Central memory CD4-positive, alpha-beta T cell (primary cell): ENCODE results near the gene TRIM67.
A peak's percentile ranks its signal among the peaks of the same experiment; 100 is the strongest.

ENCODE experiments used
- DNase-seq: peaks from one replicate; pipeline ENCODE4 v3.0.0; 2022

TRIM67 gene

DNA sequence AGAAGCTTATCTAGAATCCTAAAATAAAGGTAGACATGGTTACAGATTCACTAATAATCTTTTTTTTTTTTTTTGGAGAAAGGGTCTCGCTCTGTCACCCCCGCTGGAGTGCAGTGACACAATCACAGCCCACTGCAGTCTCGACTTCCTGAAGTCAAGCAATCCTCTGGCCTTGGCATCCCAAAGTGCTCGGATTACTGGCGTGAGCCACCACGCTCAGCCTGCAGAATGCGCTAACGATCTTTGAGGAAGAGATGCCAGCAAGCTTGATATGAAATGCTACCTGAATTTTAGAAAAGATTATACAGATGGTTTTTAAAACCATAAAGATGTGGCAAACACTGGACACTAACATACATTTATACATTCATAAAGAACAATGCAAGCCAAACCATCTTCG, 75.1 kb downstream of the TRIM67 start:
- DNase-seq: no peak

DNA sequence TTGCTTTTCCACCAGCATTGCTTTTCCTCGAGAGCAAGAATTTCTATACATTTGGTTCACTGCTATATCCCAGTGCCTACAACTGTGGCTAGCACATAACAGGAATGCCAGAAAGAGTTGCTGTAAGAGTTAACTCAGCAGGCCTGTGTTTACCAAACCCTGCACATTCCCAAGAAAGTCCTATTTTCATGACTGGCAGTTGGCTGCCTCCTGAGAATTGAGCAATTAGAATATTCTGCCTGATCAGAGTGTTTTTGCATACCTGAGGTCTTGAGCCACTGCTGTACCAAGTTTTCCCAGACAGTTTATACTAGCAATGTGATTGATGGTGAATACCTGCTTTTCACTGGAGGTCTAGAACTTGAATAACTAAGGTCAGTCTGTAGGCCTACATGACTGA, 76.4 kb downstream of the TRIM67 start:
- DNase-seq: no peak

DNA sequence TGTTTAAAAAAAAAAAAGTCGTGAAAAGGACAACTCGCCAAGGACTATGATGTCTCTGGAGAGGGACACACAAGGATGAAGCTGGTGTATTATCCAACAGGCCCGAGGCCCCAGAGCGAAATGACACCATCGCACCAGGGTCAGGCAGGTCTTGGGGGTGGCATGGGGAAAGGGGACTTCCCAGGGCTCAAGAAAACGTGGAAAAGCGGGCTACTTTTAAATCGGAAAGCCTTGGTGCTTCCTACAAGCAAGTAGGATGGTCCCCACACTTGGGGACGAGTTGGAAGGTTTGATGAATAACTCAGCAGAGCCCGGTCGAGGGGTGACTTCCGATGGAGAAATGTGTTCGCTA, 78.6 kb downstream of the TRIM67 start:
- DNase-seq: no peak

DNA sequence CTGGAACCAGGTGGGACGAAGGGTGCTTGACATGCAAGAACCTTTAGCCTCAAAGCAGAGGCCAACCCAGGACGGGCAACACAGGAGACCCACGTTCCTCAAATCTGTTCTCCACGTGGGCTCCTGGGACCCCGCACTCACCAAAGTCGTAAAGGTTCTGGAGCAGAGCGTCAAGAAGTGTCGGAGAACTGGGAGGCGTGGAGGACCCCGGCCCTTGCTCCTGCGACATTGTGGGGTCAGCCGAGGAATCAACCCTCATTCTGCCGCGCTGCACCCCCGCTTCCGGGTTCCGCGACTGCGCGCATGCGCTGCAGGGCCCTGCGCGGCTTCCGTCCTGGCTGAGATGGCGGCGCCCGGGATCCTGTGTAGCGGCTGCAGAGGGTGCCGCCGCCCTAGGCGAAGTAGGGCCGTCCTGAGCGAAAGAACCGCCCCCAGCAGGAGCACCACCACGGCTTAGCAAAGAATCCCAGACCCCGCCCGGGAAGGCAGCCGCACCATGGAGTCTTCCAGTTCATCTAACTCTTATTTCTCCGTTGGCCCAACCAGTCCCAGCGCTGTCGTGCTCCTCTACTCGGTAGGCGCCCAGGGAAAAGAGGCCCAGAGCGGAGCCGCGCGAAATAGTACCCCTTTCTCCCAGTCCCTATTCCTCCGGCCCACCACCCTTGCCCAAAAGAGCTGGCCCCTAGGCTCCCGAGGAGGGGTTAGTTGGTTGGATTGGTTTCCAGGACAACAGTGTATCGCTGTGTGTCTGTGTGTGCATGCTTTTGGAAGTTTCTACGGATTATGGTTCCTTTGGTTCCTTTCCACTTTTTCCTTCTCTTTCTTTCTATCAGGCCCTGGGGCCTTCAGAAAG, 79.3 kb downstream of the TRIM67 start, which contains the start of gene GNPAT:
Gene GNPAT (plus strand): TSS at position 330 of the 853 bp plus-strand sequence. CDS start 167 bp downstream, at position 497.
- peak; percentile 90 for DNase-seq

DNA sequence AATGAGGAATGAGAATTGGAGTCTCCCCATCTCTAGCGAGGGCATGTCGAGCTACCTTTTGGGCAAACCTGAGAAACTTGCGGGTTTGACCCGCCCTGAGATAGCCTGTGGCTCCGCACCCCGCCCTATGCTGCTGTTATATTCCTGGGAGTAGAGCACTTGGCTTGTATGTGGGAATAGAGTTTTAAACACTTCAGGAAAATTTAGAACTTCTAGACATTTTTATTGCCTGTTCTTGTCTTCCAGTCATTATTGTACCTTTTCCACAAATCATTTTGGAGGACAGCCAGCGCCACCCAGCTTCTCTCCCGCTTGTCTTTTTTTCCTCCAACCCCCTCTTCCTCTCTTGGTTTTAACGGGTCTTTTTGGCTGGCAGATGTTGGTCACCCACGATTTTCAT, 79.9 kb downstream of the TRIM67 start:
- DNase-seq: peak; percentile 3

DNA sequence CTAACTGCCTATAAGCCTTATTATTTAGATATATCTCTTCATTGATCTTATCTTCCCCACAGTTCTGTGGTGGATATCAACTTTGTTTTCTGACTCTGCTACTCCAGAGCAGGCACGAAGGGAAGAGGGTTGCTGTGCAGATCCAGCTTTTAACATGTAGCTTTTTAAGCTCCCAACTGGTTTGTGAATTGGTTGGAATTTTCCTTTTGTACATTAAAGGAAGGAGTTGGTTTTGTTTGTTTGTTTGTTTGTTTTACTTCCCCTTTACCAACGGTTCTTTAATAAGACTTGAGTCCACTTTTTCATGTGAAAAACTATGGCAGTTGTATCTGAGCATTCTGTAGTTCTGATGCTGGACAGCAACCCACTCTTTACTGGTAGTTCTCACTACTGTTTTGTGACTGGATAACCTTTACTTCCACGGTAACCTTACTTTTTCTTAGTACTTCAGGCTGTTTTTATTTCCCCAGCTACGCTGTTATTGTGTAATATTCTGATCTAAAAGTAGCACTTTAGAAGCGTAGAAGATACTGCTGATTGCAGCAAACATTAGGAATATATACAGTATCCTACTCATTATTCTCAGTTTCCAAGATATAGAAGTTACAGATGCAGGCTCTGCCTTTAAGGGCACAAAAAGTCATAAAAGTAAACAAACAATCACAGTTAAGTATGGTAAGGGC, 80.8 kb downstream of the TRIM67 start:
- no peak for DNase-seq

DNA sequence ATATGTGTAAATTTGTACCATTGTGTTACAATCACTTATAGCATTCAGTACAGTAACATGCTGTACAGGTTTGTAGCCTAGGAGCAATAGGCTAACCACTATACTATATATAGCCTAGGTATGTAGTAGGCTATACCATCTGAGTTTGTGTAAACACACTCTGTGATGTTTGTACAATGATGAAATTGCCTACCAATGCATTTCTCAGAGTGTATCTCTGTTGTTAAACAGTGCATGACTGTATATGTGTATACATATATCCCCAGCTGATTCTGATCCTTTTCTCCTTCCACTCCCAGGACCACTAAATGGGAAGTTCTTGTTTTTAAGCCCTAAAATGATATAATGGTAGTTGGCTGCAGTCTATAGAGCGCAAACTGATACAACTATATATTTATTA, 86.9 kb downstream of the TRIM67 start:
- DNase-seq: no peak

DNA sequence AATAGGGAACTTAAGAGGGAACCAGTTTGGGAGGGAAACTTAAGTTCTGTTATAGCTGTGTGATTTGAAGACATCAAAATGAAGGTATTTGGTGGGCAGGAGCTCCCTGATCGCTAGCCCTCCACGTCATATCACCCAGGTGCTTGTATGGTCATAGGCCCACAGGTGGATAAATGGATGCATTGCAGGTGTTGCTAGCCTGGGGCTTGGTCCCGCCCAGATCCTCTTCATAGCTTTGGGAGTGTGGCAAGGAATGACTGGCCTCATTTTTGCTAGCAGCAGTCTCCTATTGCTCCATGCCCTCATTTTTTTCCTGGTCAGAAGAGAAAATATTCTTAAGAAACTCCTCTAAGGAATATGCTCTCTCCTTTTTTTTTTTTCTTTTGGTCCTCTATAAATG, 90.5 kb downstream of the TRIM67 start:
- DNase-seq: no peak

DNA sequence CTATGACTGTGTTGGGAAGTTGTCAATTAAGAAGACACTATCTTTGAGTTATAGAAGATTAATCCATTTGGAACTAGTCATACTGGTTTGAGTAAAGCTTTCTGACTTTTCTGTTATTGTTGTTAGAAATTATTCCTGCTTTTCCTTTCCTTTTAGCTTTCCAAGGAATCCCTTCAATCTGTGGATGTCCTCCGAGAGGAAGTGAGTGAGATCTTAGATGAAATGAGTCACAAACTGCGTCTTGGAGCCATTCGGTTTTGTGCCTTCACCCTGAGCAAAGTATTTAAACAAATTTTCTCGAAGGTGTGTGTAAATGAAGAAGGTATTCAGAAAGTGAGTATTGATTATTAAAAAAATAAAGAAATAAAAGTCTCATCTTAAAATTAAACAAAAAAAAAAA, 98.5 kb downstream of the TRIM67 start:
- no peak for DNase-seq

DNA sequence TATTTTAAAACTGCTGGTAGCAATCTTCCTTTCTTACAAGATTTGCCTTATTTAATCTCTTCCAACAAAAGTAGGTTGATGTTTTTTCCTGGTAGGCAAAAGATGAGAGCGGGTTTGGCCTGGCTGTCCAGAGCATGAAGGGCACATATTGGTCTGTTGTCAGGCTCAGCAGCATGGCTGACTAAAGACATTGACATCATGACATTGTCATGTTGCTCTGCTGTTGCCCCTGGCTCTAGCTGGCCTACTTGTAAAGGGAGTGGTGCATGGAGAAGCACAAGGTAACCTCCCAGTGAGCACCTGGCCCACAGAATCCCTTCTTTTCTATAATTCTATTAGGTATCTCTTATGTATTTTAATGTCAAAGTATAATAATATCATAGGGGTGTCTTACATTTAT, 102.8 kb downstream of the TRIM67 start:
- no peak for DNase-seq

DNA sequence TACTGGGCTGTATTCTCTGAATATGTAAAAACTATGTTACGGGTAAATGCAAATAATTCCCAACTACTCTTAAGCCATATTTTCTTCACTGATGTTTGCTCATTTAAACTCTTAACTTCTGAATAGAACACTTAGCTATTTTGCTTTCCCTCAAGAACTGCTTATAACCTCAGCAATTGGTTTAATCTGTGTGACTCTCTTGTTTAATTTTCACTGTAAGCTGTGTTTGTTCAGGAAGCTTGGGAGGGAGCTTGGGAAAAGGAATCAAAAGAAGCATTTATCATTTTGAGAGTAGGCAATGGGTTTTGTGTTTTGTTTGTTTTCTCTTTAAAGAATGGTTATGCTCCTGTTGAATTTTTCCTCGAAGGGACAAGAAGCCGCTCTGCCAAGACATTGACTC, 103.5 kb downstream of the TRIM67 start:
- DNase-seq: no peak

DNA sequence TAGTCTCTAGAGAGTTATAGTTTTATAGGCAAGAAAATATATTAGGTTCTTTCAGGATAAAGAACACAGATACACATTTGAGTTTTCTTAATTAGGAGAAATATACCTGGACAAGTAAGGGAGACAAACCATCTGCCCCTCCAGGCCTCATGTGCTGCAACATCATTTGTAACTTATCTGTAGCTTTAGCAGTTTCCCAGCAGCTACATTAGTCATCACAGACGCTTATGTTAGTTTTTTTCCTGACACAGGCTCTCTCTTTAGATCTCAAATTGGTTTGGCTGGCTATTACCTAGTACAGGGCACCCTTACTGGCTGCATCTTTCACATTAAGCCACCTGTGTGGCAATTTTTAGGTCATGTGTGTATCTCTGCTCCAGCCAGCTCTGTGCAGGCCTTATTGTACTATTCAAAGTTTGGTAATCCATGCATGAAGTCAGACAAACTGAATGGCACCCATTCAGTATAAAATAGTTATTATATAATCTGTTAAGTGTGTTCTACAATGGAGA, 105.0 kb downstream of the TRIM67 start:
- DNase-seq: no peak
